GM19397 (cell line): Measurements from ENCODE around the gene GPLD1.
"Not testable (repeated sequence)": the region's sequence is repeated elsewhere in the genome, so short reads cannot be mapped to it uniquely, and the experiment has no call there.

Experiments used
- ATAC-seq: cut with Tn5 transposase; IDR thresholded peaks from one replicate; pipeline ENCODE4 v1.9.1; 2021; ENCODE audit warnings: mild to moderate bottlenecking, moderate library complexity; ENCODE audit not compliant: unreplicated experiment

Gene GPLD1

GRCh38 chr6:24385536-24386269 lies 103.7 kb downstream of the GPLD1 start:
- ATAC-seq: no peak

GRCh38 chr6:24384369-24385130 lies 104.8 kb downstream of the GPLD1 start:
- ATAC-seq: not testable (repeated sequence)

GRCh38 chr6:24382891-24383494 lies 106.4 kb downstream of the GPLD1 start:
- not testable (repeated sequence) for ATAC-seq

GRCh38 chr6:24382220-24382540 lies 107.2 kb downstream of the GPLD1 start:
- no peak for ATAC-seq

GRCh38 chr6:24381476-24382219 lies 107.7 kb downstream of the GPLD1 start:
- no peak for ATAC-seq

GRCh38 chr6:24378473-24379097 lies 110.8 kb downstream of the GPLD1 start:
- peak; percentile 64 for ATAC-seq
